GM12874 (cell line): ENCODE measurements around the gene FILIP1L.

ENCODE experiments used
- TF ChIP-seq, protein P1 (sequence below): IDR thresholded peaks from 2 replicates; pipeline ENCODE4 v1.5.1; 2011; ENCODE audit warnings: low read depth, mild to moderate bottlenecking, control low read depth, low read length, moderate library complexity; ENCODE audit not compliant: insufficient read depth

FILIP1L gene

DNA sequence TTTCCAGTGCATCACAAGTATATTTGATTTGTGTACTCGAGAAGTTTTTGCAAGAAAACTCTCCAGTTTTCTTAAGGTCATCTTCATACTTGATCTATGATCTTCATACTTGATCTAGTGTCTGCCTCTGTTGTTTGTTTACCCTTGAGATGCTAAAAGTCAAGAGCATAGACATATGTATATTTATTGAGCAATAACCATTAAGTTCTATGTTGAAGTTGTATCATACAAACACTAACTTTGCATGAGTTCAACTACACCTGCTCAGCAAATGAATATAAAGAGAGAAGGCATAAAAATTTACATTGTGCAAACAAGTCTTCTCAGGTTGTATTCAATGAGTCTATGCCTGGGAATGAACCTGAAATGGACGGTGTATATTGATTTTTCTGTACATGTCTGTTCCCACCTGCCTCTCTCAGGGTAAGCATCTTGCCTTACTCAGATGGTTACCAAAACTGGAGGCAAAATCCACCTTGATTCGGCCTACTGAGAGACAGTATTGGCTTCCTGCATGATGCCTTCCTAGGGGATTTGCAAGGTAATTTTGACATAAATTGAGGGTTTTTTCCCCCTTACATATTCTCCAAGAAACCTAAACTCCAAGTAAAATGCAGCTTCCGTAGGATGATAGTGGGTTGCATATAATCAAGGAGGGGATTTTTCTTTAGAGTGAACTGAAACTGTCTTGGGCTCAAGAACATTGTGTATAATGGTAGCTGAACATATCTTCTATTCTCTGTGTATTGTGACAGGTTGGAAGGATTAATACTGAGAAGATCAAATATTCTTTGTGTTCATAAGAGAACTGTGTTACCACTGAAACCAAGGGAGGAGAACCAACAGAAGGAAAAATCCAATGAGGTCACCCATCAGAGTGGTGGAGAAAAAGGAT is 110.4 kb downstream of the FILIP1L start:
- TF ChIP-seq, protein P1, sequence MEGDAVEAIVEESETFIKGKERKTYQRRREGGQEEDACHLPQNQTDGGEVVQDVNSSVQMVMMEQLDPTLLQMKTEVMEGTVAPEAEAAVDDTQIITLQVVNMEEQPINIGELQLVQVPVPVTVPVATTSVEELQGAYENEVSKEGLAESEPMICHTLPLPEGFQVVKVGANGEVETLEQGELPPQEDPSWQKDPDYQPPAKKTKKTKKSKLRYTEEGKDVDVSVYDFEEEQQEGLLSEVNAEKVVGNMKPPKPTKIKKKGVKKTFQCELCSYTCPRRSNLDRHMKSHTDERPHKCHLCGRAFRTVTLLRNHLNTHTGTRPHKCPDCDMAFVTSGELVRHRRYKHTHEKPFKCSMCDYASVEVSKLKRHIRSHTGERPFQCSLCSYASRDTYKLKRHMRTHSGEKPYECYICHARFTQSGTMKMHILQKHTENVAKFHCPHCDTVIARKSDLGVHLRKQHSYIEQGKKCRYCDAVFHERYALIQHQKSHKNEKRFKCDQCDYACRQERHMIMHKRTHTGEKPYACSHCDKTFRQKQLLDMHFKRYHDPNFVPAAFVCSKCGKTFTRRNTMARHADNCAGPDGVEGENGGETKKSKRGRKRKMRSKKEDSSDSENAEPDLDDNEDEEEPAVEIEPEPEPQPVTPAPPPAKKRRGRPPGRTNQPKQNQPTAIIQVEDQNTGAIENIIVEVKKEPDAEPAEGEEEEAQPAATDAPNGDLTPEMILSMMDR = no peak

DNA sequence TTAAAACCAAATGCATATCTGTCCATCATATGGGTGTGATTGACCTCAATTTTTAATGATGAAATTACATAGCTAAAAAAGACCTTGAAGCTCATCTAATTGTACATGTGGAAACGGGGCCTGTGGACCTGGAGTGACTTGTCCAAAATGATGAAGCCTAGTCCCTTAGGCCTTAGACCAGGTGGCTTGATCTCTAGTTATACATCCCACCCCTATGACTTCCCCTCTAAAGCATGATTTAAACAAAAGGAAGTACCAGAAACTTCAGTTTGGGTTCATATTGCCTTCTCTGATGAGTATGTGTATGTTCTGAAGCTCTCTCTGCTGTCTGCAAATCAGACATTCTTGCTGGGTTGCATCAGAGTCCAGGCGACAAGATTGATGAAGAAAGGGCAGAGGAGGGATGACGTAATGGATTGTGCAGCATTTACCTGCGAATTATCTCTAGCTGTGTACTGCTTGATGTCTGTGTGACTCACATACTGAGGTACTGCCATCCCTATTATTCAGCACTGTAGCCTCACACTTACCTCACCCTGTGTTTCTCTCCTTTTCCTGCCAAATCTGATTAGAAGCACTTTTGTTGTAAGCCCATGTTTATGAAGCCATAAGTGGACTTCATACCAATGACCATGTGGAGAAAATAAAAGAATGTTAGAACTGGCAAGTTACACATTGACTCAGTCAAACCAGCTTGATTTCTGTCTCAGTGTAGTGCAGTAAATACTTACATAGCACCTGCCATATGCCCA is 111.5 kb downstream of the FILIP1L start:
- TF ChIP-seq, protein P1 = no peak

DNA sequence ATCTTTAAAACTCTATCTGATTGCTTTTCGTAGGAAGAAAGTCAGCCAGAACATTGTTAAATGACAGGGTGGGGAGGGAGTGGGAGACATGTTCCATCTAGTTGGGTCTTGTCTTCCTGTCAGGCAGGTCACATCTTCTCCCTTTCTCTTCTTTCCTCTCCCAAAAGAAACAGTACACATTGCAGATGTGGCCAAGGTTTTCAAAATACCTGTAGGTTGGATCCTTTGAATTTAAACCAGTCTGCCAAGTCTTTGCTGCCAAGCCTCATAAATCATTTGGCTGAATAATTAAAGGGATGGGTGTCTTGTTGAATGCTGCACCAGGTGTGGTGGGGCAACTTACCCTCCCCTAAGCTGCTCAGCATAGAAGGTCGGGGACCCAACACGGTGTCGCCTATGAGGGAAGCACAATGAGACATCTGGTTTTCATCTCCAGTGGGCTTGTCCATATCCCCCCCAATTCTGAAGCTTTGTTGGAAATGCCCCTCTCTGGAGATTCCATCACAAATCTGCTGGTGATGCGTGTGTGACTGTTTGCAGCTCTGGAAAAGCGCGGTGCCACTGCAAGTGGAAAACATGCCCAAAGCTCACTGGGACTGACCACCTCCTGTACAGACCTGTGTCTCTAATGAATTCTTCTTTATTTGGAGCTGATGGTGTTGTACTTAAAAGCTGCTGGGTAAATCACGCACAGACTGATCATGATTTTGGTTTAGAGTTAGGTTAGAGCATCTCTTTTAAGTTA is 112.6 kb downstream of the FILIP1L start:
- TF ChIP-seq, protein P1 = no peak

DNA sequence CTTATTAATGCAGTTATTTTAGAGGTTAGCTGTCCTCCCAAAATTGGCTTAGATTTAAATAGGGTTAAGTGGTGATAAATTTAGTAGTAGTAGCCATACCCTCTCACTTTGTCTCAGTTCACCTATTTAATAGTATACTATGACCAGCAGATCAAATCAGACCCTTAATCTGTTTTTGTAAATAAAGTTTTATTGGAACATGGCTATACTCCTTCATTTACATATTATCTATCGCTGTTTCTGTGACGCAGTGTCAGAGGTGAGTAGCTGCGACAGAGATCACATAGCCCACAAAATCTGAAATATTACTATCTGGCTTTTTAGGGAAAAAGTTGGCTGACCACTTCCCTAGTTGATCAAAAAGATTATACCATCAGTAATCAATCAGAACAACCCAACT is 113.2 kb downstream of the FILIP1L start:
- TF ChIP-seq, protein P1 = no peak

DNA sequence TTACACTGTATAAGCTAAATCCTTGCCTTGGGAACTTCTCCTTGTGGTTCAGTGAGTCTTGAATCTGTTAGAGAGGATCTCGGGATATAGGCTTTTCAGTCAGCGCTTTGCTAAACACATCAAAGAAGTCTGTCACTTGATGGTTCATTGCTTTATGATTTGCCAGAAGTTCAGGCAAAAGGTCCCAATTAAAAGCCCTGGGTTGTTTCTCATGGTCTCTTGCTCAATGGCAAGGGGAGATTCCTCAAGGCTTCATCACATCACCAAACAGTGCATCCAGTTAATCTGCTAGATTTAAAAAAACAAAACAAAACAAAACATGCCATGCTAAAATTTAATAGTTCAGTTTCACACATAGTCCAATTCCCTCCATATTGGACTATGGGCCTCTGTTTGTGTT is 114.8 kb downstream of the FILIP1L start:
- TF ChIP-seq, protein P1 = no peak

DNA sequence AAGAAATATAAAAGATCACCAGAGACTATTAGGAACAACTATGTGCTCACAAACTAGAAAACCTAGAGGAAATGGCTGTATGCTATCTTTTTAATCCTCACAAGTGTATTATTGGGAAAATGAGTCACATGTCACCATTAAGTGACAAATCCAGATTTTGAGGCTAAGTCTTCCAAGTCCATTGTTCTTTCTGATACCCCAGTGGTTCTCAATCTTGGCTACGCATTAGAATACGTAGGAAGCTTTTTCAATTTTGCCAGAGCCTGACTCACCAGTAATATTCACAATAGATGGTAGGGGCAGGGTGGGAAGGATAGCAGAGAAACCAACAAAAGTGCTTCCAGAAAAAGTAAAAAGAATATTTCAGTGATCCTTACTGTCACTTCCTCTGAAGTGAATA is 117.0 kb downstream of the FILIP1L start:
- TF ChIP-seq, protein P1 = no peak

DNA sequence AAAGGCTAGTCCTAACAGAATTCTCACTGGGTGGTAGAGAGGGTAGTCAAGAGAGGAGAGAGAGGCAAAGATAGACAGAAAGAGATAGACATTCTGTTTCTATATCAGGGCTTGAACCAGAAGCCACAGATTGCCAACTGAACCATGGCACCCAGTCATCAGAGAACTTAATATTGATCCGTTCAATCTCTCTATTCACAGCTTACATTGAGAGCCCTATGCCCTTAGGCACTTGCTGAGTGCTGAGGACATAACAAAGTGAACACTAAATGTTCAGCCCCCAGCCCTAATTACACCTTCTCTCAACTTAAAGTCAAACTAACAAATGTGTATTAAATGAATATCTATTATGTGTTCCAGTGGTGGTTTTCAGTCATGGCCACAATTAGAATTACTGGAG is 124.1 kb downstream of the FILIP1L start:
- TF ChIP-seq, protein P1 = no peak
